PC-9 (cell line): ENCODE measurements around the gene SHROOM2.

ENCODE experiments used
- EZH2 ChIP-seq: fragments of 200-600 bp; sonication (generic); IDR thresholded peaks from 2 replicates; pipeline ENCODE4 v1.8.0; 2017; ENCODE audit warnings: antibody characterized with exemption, low read depth
- TF ChIP-seq, protein P1 (sequence below): fragments of 200-600 bp; sonication (generic); conservative IDR thresholded peaks from 2 replicates; pipeline ENCODE4 v1.6.1; 2017; ENCODE audit warnings: mixed run types, antibody characterized with exemption, mild to moderate bottlenecking, moderate library complexity

DNA sequence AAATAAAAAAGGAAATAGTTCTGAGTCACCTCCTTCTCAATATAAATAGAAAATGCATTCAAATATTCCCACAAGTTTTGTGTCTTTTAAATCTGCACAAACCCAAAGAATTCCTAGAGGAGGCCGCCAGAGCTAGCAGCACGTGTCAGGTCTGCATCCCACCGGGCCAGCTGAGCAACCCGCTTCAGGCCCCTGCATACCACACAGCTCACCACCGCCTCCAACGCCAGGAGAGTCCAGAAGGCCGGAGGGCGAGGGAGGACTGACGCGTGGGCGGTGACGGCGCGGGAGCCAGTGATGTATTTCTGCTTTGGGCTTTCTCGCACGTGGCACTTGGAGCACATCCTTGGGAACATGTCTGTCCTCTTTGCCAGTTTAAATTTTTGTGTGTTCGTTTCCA is 119.1 kb downstream of the SHROOM2 start:
- TF ChIP-seq, protein P1, sequence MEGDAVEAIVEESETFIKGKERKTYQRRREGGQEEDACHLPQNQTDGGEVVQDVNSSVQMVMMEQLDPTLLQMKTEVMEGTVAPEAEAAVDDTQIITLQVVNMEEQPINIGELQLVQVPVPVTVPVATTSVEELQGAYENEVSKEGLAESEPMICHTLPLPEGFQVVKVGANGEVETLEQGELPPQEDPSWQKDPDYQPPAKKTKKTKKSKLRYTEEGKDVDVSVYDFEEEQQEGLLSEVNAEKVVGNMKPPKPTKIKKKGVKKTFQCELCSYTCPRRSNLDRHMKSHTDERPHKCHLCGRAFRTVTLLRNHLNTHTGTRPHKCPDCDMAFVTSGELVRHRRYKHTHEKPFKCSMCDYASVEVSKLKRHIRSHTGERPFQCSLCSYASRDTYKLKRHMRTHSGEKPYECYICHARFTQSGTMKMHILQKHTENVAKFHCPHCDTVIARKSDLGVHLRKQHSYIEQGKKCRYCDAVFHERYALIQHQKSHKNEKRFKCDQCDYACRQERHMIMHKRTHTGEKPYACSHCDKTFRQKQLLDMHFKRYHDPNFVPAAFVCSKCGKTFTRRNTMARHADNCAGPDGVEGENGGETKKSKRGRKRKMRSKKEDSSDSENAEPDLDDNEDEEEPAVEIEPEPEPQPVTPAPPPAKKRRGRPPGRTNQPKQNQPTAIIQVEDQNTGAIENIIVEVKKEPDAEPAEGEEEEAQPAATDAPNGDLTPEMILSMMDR, result no peak
- TF ChIP-seq EZH2, result no peak
